OCI-LY1 (cell line): ENCODE data around the gene EXD3.

Source experiments
- H2AFZ ChIP-seq: fragments of 200-600 bp; sonication (generic), shearing (Covaris generic); 2 replicates; pipeline ENCODE4 v1.6.0; 2014; ENCODE audit warnings: antibody characterized with exemption, mild to moderate bottlenecking, low read length
- H3F3A ChIP-seq: fragments of 200-600 bp; sonication (generic), shearing (Covaris generic); 2 replicates; pipeline ENCODE4 v1.6.0; 2014; ENCODE audit warnings: mild to moderate bottlenecking, antibody characterized with exemption, low read length, moderate library complexity; ENCODE audit not compliant: insufficient read depth
- H3K27ac ChIP-seq: fragments of 200-600 bp; sonication (generic); 2 replicates; pipeline ENCODE4 v1.5.1; 2014; ENCODE audit warnings: low read length, mixed run types, mild to moderate bottlenecking, low read depth; ENCODE audit not compliant: poor library complexity, severe bottlenecking
- H3K27me3 ChIP-seq: fragments of 200-600 bp; sonication (generic); 2 replicates; pipeline ENCODE4 v1.6.0; 2014; ENCODE audit warnings: antibody characterized with exemption, mild to moderate bottlenecking, low read length, moderate library complexity; ENCODE audit not compliant: insufficient read depth
- H3K36me3 ChIP-seq: fragments of 200-600 bp; sonication (generic); 2 replicates; pipeline ENCODE4 v1.6.1; 2014; ENCODE audit warnings: mild to moderate bottlenecking, antibody characterized with exemption, low read length, moderate library complexity, mixed read lengths; ENCODE audit not compliant: insufficient read depth
- H3K4me1 ChIP-seq: fragments of 200-600 bp; sonication (generic); 2 replicates; pipeline ENCODE4 v1.5.1; 2014; ENCODE audit warnings: mild to moderate bottlenecking, low read length, moderate library complexity; ENCODE audit not compliant: insufficient read depth, severe bottlenecking
- H3K4me2 ChIP-seq: fragments of 200-600 bp; sonication (generic), shearing (Covaris generic); 2 replicates; pipeline ENCODE4 v1.6.1; 2014; ENCODE audit warnings: low read length
- H3K4me3 ChIP-seq: fragments of 200-600 bp; sonication (generic); 2 replicates; pipeline ENCODE4 v1.5.1; 2014; ENCODE audit warnings: low read length, low read depth, mild to moderate bottlenecking, mixed read lengths; ENCODE audit not compliant: poor library complexity, severe bottlenecking
- H3K79me2 ChIP-seq: fragments of 200-600 bp; shearing (Covaris generic); 2 replicates; pipeline ENCODE4 v1.6.1; 2016; ENCODE audit warnings: mixed run types, low read length, mixed read lengths; ENCODE audit not compliant: insufficient read depth
- H3K9ac ChIP-seq: fragments of 200-600 bp; sonication (generic), shearing (Covaris generic); 2 replicates; pipeline ENCODE4 v1.6.1; 2014; ENCODE audit warnings: mild to moderate bottlenecking, low read length, mixed read lengths
- H3K9me2 ChIP-seq: fragments of 200-600 bp; sonication (generic), shearing (Covaris generic); 2 replicates; pipeline ENCODE4 v1.6.1; 2014; ENCODE audit warnings: low read depth, mild to moderate bottlenecking, low read length, mixed read lengths
- H3K9me3 ChIP-seq: fragments of 200-600 bp; shearing (Covaris generic); 2 replicates; pipeline ENCODE4 v1.6.1; 2014; ENCODE audit warnings: low read length, mixed read lengths
- H4K20me1 ChIP-seq: fragments of 200-600 bp; sonication (generic), shearing (Covaris generic); 2 replicates; pipeline ENCODE4 v1.6.0; 2016; ENCODE audit warnings: mild to moderate bottlenecking, low read length; ENCODE audit not compliant: insufficient read depth
- EZH2 ChIP-seq: fragments of 200-600 bp; sonication (generic), shearing (Covaris generic); IDR thresholded peaks from 2 replicates; pipeline ENCODE4 v1.8.0; 2017; ENCODE audit warnings: borderline replicate concordance, mixed run types, mild to moderate bottlenecking, antibody characterized with exemption, low read length, moderate library complexity, mixed read lengths
- TF ChIP-seq, protein P1 (sequence below): fragments of 200-600 bp; sonication (generic), shearing (Covaris generic); IDR thresholded peaks from 2 replicates; pipeline ENCODE4 v1.5.1; 2017; ENCODE audit warnings: mild to moderate bottlenecking, antibody characterized with exemption, low read length, moderate library complexity, mixed read lengths

The EXD3 gene

GRCh38 chr9:137269231-137269772 is 153.7 kb downstream of the EXD3 start:
- Histone ChIP-seq H4K20me1 (no peaks in the 10 kb centered on the region), H3K4me1 (peaks cover 53% of the 10 kb centered on the region), H3K27ac (peak overlapping the region; percentile 92), H3F3A (no peaks in the 10 kb centered on the region), H3K4me2 (peak overlapping the region; percentile 74), H3K9me3 (no peaks in the 10 kb centered on the region), H3K9ac (peak overlapping the region; percentile 61), H3K36me3 (peaks cover 53% of the 10 kb centered on the region), H3K4me3 (peak overlapping the region; percentile 58), H3K9me2 (no peaks in the 10 kb centered on the region), H2AFZ (no peak overlapping the region), H3K79me2 (no peaks in the 10 kb centered on the region), H3K27me3 (no peaks in the 10 kb centered on the region)
- TF ChIP-seq, protein P1, sequence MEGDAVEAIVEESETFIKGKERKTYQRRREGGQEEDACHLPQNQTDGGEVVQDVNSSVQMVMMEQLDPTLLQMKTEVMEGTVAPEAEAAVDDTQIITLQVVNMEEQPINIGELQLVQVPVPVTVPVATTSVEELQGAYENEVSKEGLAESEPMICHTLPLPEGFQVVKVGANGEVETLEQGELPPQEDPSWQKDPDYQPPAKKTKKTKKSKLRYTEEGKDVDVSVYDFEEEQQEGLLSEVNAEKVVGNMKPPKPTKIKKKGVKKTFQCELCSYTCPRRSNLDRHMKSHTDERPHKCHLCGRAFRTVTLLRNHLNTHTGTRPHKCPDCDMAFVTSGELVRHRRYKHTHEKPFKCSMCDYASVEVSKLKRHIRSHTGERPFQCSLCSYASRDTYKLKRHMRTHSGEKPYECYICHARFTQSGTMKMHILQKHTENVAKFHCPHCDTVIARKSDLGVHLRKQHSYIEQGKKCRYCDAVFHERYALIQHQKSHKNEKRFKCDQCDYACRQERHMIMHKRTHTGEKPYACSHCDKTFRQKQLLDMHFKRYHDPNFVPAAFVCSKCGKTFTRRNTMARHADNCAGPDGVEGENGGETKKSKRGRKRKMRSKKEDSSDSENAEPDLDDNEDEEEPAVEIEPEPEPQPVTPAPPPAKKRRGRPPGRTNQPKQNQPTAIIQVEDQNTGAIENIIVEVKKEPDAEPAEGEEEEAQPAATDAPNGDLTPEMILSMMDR, result no peak
- no peak for TF ChIP-seq EZH2

DNA sequence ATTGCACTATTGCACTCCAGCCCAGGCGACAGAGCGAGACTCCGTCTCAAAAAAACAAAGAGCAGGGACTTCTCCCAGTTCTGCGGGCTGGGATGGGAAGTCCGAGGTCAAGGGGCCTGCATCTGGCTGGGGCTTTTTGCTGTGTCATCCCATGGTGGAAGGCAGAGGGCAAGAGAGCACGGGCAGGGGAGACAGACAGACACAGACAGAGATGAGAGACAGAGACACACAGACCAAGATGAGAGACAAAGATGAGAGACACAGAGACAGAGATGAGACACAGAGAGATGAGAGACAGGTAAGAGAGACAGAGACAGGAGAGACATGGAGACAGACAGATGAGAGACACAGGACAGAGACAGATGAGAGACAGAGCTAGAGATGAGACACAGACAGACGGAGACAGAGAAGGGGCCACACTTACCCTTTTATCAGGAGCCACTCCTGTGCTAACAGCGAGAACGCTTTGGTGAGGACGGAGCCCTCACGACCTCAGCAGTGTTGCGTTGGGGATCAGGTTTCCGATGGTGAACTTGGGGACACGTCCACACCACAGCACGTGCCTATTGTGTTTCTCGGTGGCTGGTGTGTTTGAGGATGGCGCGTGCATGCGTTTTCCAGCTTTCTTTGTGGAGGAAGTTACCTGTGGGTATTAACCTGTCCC is 154.3 kb downstream of the EXD3 start:
- H2AFZ ChIP-seq, result no peak overlapping the region
- peak overlapping the region; percentile 74 for H3K4me2 ChIP-seq
- H3K79me2 ChIP-seq, result no peaks in the 10 kb centered on the region
- no peaks in the 10 kb centered on the region for H3K9me2 ChIP-seq
- H3K36me3 ChIP-seq, result peaks cover 57% of the 10 kb centered on the region
- H3F3A ChIP-seq, result no peaks in the 10 kb centered on the region
- H3K9ac ChIP-seq, result peak overlapping the region; percentile 61
- H3K27me3 ChIP-seq, result no peaks in the 10 kb centered on the region
- no peak for TF ChIP-seq EZH2
- TF ChIP-seq, protein P1, result no peak
- peaks cover 46% of the 10 kb centered on the region for H3K4me1 ChIP-seq
- H3K27ac ChIP-seq, result peak overlapping the region; percentile 92
- H3K4me3 ChIP-seq, result peak overlapping the region; percentile 58
- H4K20me1 ChIP-seq, result no peaks in the 10 kb centered on the region
- H3K9me3 ChIP-seq, result no peaks in the 10 kb centered on the region

GRCh38 chr9:137267933-137268355 is 155.0 kb downstream of the EXD3 start:
- H2AFZ ChIP-seq, result no peak overlapping the region
- H3K4me1 ChIP-seq, result peaks cover 42% of the 10 kb centered on the region
- TF ChIP-seq, protein P1, result no peak
- no peak for TF ChIP-seq EZH2
- no peaks in the 10 kb centered on the region for H4K20me1 ChIP-seq
- H3K79me2 ChIP-seq, result no peaks in the 10 kb centered on the region
- no peaks in the 10 kb centered on the region for H3K9me3 ChIP-seq
- H3F3A ChIP-seq, result no peaks in the 10 kb centered on the region
- no peaks in the 10 kb centered on the region for H3K27me3 ChIP-seq
- peak overlapping the region; percentile 74 for H3K4me2 ChIP-seq
- no peaks in the 10 kb centered on the region for H3K9me2 ChIP-seq
- H3K4me3 ChIP-seq, result peak overlapping the region; percentile 58
- peak overlapping the region; percentile 92 for H3K27ac ChIP-seq
- peak overlapping the region; percentile 61; the same call in 1 of the 2 replicates for H3K9ac ChIP-seq
- H3K36me3 ChIP-seq, result peaks cover 52% of the 10 kb centered on the region
